Erythroblast (primary cell): ENCODE results near the gene COG5.

Source experiments
- GATA1 ChIP-seq: IDR thresholded peaks from 2 replicates; pipeline ENCODE4 v1.6.1; 2011; ENCODE audit warnings: low read depth, mild to moderate bottlenecking, control low read depth, low read length, moderate library complexity
- POLR2A ChIP-seq: IDR thresholded peaks from 2 replicates; pipeline ENCODE4 v1.6.1; 2011; ENCODE audit warnings: mild to moderate bottlenecking, low read length

DNA sequence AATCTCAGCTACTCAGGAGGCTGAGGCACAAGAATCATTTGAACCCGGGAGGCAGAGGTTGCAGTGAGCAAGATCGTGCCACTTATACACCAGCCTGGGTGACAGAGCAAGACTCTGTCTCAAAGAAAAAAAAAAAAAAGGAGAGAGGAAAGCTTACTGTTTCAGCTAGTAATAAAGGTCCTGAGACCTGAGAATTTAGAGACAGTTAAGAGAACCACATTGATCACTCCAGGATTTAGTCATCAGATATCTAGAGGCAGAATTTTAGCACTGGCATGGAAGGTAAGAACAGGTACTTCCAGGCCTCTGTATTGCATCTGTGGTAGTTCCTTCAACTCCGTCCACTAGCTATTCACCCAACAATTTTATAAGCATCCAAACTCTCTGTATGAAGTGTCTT is 7.8 kb downstream of the COG5 start:
- TF ChIP-seq POLR2A (no peak), GATA1 (no peak)
